HuH-7 (cell line): ENCODE data around the gene KCTD4.

Source experiments
- DNase-seq: peaks from one replicate; pipeline ENCODE4 v3.0.0; 2011; ENCODE audit warnings: low spot score

Gene KCTD4

DNA sequence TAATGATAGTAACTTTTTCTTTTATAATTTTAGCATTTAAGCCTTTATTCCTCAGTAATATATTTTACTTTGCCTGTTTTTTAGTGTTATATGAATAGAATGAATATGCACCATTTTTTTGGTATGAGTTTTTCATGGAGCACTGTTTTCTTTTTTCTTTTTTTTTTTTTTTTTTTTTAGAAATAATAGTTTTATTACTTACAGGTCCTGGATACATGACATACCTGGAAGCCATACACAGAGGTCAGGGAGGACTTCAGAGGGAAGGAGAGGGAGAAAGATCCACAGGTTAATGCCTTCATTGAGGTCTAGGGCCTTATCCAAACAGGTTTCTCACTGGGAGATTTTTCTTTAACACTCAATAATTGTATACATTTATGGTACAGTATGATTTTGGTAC is 26.4 kb downstream of the KCTD4 start:
- no peak for DNase-seq

DNA sequence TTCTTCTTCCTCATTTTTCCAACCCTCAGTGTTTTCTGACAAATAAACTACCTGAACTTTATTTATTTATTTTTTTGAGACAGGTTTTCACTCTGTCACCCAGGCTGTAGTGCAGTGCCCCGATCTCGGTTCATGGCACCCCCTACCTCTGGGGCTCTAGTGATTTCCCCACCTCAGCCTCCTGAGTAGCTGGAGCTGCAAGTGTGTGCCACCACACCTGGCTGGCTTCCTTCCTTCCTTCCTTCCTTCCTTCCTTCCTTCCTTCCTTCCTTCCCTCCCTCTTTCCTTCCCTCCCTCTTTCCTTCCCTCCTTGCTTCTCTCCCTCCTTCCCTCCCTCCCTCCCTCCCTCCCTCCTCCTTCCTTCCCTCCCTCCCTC is 32.3 kb downstream of the KCTD4 start:
- DNase-seq, result no peak

DNA sequence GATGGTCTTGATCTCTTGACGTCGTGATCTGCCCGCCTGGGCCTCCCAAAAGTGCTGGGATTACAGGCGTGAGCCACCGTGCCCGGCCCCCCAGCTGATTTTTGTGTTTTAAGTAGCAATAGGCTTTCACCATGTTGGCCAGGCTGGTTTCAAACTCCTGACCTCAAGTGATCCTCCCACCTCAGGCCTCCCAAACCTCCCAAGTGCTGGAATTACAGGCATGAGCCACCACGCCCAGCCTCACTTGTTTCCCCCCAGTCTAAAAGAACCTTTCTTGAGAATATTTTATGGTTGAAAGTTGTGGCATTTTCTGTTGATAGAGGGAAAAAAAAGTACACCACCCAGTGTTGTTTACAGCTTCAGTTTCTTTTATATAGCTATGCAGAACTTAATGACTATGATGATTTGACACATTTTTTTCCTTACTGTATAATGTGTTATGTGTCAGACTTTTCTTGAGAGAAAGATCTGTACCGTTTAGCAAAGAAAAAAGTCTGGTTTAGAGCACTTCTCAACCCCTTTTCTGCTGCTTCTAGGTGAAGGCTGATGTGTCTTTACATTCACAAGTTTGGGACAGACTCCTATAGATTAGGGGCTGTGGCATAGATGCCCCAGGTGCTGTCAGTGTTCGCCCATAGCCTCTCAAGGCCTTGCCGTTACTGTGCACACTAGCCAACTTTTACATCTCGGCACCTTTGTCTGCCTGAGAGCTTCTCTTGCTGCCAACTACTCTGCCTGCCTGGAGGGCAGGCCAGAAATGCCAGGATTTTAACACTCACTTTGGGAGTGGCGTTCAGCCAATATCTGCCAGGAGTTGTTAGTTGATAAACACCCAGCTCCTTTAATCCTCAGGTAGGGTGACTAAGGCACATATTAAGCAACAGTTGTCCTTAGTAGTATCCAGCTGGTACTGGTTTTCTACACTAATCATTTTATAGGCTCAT is 33.0 kb downstream of the KCTD4 start:
- no peak for DNase-seq

DNA sequence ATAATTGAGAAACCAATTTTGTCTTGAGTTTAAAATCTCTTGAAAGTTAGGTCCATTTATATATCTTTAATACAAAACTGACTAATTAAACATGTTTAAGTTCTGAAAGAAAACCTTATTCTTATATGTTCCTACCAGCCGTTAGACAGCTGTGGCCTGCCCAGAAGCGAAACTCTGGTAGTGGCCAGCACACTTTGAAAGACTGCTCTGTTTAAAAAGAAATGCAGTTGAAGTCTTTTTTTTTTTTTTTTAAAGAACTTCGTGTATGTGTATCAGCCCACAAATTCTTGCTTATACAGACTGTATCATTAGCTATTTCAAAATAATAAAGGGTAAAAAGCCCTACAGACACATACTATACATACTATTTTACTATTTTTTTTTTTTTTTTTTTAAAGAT is 34.0 kb downstream of the KCTD4 start:
- no peak for DNase-seq

DNA sequence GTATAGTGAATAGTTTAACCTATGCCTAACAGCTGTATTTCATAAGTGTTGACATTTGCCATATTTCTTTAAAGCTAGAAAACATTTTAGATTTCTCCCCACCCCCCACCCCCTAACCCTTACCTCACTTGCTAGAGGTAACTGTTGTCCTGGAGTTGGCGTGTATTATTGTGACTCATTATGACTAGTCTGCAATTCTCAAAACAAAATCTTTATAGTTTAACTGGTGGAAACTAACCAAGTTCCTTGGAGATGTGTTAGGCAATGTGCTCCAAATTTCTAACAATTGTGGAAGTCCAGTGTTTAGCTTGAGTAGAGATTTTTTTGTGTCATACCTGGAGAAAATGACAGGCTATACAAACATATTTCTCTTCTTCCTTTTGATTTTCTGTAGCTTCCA is 38.0 kb downstream of the KCTD4 start:
- no peak for DNase-seq

DNA sequence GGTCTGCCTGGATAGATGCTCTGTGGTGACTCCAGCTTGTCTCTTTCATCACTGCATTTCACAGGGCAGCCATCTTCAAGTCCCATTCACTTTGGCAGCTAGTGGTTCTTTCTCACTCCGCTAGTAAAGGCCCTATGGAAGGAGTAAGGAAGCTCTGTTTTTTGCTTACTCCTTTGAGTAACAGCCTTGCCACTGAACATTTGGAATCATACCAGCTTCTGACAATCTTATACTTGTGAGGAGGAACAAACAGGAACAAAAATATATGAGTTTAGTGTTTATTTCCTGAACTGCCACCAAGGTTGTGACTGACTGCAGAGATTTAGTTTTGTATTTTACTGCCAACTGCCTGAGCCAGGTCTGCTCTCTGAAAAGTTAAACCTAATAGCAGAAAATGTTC is 38.7 kb downstream of the KCTD4 start:
- DNase-seq, result no peak

DNA sequence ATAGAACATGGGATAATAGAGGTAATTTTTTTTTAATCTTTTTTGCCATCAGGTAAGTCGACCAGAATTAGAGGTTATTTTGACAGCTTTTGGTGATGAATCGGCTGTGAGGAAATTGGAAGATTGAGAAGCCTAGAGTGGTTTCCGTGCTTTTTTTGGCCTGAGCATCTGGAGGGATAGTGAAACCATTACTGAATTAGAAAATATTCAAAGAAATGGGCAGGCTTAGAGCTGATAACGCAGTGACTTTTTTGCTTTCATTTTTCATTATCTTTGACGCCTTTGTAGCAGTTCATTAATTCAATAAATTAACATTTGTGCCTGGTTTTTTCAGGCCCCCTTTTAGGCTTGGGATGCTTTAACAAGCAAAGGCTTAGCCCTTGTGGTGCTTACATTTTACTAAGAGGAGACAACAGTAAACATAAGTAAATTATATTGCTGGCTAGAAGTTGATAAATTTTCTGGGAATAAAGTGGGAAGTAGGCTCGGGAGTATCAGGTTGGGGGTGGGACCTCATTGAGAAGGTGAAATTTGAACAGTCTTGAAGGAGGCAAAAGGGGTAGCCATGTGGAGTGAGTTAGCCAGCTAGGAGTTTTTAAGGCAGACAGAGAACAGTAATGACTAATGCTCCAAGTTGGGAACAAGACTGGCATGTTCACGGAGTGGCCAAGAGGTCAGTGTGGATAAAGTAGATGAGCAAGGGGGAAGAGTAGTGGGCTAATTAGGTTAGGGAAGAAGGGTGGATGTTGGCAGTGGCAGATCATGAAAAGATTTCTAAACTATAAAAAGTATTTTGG is 44.1 kb downstream of the KCTD4 start:
- DNase-seq, result no peak

DNA sequence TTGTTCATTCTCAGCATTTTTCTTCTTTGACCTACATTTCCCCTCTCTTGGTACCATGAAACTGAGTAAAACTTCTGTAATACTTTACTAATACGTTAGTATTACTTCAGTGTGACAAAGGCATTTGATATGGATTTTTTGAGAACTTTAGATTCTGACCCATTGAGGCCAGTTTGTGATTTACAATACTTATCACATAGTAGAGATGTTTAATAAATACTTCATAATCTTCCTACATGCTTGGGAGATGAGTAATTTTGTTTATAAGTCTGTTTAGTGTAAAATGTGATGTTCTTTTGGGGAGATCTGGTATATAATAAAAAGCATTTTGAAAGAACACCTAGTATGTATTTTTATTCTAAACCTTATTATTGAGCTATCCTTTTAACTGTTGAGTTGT is 50.9 kb downstream of the KCTD4 start:
- DNase-seq, result no peak

DNA sequence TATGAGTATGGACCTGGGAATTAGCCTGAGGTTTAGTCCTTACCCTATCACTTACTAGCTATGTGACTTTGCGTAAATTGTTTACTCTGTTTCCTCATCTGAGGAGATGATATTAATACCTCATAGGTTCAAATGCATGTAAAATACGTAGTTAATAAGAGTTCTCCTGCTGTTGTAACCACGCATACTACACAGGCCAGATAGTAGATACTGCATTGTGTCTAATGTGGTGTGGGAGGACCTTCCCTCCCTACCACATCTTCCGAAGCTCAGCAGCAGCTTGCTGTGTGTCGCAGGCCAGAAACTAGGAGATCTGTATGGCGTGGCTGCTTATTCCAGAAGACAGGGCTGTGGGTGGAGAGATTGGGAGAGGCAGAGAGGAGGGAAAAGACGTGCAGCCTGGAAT is 57.5 kb downstream of the KCTD4 start:
- no peak for DNase-seq
